Muscle of arm (tissue), 14 donors: ENCODE measurements around the gene GRM5. TPM values are rescaled to one million over a fixed set of nuclear protein-coding genes. Genes with fewer than 3 reads are reported as not detected.
"Not testable (repeated sequence)": the region's sequence is repeated elsewhere in the genome, so short reads cannot be mapped to it uniquely, and the experiment has no call there.

Source experiments
- DNase-seq: peaks from one replicate; pipeline ENCODE4 v3.0.0-alpha.2; 2013
- long read RNA-seq, 11 donors: transcript quantifications; one replicate each; lab custom pipeline, GENCODE V29; 2026
- polyA plus RNA-seq, 12 donors: library from polyadenylated mRNA; unstranded; fragments of 120-200 nt; gene quantifications; one replicate each; pipeline ENCODE4 v1.2.1, GENCODE V29; 2013; ENCODE audit not compliant: insufficient read length in 12 of 12

GRM5 gene
- polyA plus RNA-seq, result under 1 TPM in 3 of 12 donors, not detected in 9; 0.07 to 0.12 (median 0.07) TPM
- long read RNA-seq, donor 1, result 0 reads
- long read RNA-seq, donor 2, result 0 reads
- long read RNA-seq, donor 3, result 0 reads
- long read RNA-seq, donor 4, result 0 reads
- long read RNA-seq, donor 5, result 0 reads
- long read RNA-seq, donor 6, result 0 reads
- long read RNA-seq, donor 7, result 0 reads
- long read RNA-seq, donor 8, result 0 reads
- long read RNA-seq, donor 9, result 0 reads
- long read RNA-seq, donor 10, result 0 reads
- long read RNA-seq, donor 11, result 0 reads

GRCh38 chr11:89065651-89066201, at the start of gene GRM5:
Gene GRM5, minus strand, starts transcription at chr11:89065982. Its CDS starts 18,110 bp downstream, at chr11:89047872.
- DNase-seq, result not testable (repeated sequence)

GRCh38 chr11:89097956-89098355, 32.2 kb upstream of the GRM5 start:
- peak; percentile 0 for DNase-seq

- not testable (repeated sequence) for DNase-seq
These were observed 28.0 kb upstream of the GRM5 start for GRCh38 chr11:89093806-89094205.

GRCh38 chr11:89084951-89085350, 19.2 kb upstream of the GRM5 start:
- not testable (repeated sequence) for DNase-seq

- DNase-seq, result not testable (repeated sequence)
These were observed 5.1 kb upstream of the GRM5 start for GRCh38 chr11:89070911-89071310.

GRCh38 chr11:89067264-89067663, 1.5 kb upstream of the GRM5 start:
- DNase-seq, result no peak

GRCh38 chr11:89065066-89065465, 716 bp downstream of the GRM5 start:
- no peak for DNase-seq

GRCh38 chr11:89063481-89063951, 2.3 kb downstream of the GRM5 start:
- DNase-seq, result not testable (repeated sequence)

GRCh38 chr11:89062771-89063298, 2.9 kb downstream of the GRM5 start:
- DNase-seq, result not testable (repeated sequence)

- peak; percentile 4 for DNase-seq
These were observed 3.9 kb downstream of the GRM5 start for GRCh38 chr11:89061839-89062238.

- not testable (repeated sequence) for DNase-seq
These were observed 8.4 kb downstream of the GRM5 start for GRCh38 chr11:89057406-89057805.

GRCh38 chr11:89052220-89052619, 13.6 kb downstream of the GRM5 start:
- no peak for DNase-seq

GRCh38 chr11:89047159-89047558, 18.6 kb downstream of the GRM5 start:
- DNase-seq, result not testable (repeated sequence)

GRCh38 chr11:89043861-89044588, 21.8 kb downstream of the GRM5 start:
- not testable (repeated sequence) for DNase-seq

- DNase-seq, result not testable (repeated sequence)
These were observed 36.1 kb downstream of the GRM5 start for GRCh38 chr11:89029671-89030070.

- no peak for DNase-seq
These were observed 44.4 kb downstream of the GRM5 start for GRCh38 chr11:89021339-89021738.

GRCh38 chr11:89019827-89020547, 45.8 kb downstream of the GRM5 start:
- DNase-seq, result not testable (repeated sequence)

GRCh38 chr11:89016214-89016613, 49.6 kb downstream of the GRM5 start:
- no peak for DNase-seq

- no peak for DNase-seq
These were observed 50.2 kb downstream of the GRM5 start for GRCh38 chr11:89015614-89016013.

- not testable (repeated sequence) for DNase-seq
These were observed 64.9 kb downstream of the GRM5 start for GRCh38 chr11:89000852-89001251.

GRCh38 chr11:88979641-88980040, 86.1 kb downstream of the GRM5 start:
- DNase-seq, result no peak

- not testable (repeated sequence) for DNase-seq
These were observed 86.8 kb downstream of the GRM5 start for GRCh38 chr11:88978992-88979391.
